ENCODE results near the gene COX7A2L. TPM values are rescaled to one million over a fixed set of nuclear protein-coding genes. Genes with fewer than 3 reads are reported as not detected.

COX7A2L gene
- total and polyA plus RNA-seq, 9 of the 15 experiments (the other 6 are each of a cell fraction or from before 2014, with no cell fraction given), result 118 to 481 (median 163) TPM

DNA sequence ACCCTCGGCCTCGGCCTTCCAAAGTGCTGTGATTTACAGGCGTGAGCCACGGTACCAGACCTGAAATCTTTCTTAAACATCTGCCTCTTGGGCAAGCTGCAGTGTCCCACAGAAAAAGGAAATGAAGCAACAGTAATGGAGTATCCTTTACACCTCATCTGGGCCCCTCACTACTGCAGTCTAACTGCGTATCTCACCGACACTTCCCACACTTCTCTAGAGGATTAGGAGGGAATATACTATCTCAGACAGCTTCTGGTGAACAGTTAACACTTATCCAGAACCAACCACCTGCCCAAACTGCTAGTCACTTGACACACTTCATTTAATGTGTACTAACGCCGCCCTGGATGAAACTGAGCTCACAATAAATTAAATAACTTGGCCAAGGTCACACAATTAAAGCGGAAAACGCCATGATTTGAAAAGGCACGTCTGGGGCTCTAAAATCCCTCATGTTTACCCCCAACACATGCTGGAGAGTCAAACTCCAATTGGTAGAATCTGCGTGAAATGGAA is 993 bp downstream of the COX7A2L start (continued):
- TF ChIP-seq CEBPG (CRISPR knock-in tag; IDR thresholded peaks at IDR 0.05) (peak; percentile 92), CEBPG (tag; conservative IDR thresholded peaks at IDR 0.05 in 1 of 2, IDR thresholded peaks at IDR 0.05 in 1 of 2) (peak; percentile 82 to 85), NCOA4 (IDR thresholded peaks at IDR 0.05; ENCODE audit: partially characterized antibody) (no peak), CREM (IDR thresholded peaks at IDR 0.05; ENCODE audit: low read depth) (peak; percentile 40), NFIC (IDR thresholded peaks at IDR 0.05) (peak; percentile 85), TAF9B (IDR thresholded peaks at IDR 0.05; ENCODE audit: partially characterized antibody) (no peak), POLR2AphosphoS5 (IDR thresholded peaks at IDR 0.05; ENCODE audit: control insufficient read depth, insufficient read depth, low read depth, low read length) (peak; percentile 94), MTA2 (IDR thresholded peaks at IDR 0.05; ENCODE audit: low read depth) (peak; percentile 81), ETV5 (CRISPR knock-in tag; IDR thresholded peaks at IDR 0.05; ENCODE audit: low read depth) (0 out of 2 replicates have a peak, but pooled peaks have one; percentile 26), FOXK2 (conservative IDR thresholded peaks at IDR 0.05 in 1 of 2, IDR thresholded peaks at IDR 0.05 in 1 of 2; ENCODE audit: low read depth in 2 of 2) (peak in 1 of 2 experiments; percentile 57; a peak in 1 of 4 replicates), TRIM24 (IDR thresholded peaks at IDR 0.05) (peak; percentile 90 to 93), SRF (CRISPR knock-in tag; IDR thresholded peaks at IDR 0.05) (peak in 1 of 2 experiments; percentile 46; a peak in 1 of 4 replicates), LEF1 (IDR thresholded peaks at IDR 0.05) (0 out of 2 replicates have a peak, but pooled peaks have one; percentile 59), KLF16 (IDR thresholded peaks at IDR 0.05) (peak; percentile 89), TAF7 (tag; IDR thresholded peaks at IDR 0.05) (peak; percentile 17; the same call in 1 of the 2 replicates)
- TF ChIP-seq, protein P1, sequence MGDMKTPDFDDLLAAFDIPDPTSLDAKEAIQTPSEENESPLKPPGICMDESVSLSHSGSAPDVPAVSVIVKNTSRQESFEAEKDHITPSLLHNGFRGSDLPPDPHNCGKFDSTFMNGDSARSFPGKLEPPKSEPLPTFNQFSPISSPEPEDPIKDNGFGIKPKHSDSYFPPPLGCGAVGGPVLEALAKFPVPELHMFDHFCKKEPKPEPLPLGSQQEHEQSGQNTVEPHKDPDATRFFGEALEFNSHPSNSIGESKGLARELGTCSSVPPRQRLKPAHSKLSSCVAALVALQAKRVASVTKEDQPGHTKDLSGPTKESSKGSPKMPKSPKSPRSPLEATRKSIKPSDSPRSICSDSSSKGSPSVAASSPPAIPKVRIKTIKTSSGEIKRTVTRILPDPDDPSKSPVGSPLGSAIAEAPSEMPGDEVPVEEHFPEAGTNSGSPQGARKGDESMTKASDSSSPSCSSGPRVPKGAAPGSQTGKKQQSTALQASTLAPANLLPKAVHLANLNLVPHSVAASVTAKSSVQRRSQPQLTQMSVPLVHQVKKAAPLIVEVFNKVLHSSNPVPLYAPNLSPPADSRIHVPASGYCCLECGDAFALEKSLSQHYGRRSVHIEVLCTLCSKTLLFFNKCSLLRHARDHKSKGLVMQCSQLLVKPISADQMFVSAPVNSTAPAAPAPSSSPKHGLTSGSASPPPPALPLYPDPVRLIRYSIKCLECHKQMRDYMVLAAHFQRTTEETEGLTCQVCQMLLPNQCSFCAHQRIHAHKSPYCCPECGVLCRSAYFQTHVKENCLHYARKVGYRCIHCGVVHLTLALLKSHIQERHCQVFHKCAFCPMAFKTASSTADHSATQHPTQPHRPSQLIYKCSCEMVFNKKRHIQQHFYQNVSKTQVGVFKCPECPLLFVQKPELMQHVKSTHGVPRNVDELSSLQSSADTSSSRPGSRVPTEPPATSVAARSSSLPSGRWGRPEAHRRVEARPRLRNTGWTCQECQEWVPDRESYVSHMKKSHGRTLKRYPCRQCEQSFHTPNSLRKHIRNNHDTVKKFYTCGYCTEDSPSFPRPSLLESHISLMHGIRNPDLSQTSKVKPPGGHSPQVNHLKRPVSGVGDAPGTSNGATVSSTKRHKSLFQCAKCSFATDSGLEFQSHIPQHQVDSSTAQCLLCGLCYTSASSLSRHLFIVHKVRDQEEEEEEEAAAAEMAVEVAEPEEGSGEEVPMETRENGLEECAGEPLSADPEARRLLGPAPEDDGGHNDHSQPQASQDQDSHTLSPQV (IDR thresholded peaks at IDR 0.05), result no peak
- TF ChIP-seq, protein P2, sequence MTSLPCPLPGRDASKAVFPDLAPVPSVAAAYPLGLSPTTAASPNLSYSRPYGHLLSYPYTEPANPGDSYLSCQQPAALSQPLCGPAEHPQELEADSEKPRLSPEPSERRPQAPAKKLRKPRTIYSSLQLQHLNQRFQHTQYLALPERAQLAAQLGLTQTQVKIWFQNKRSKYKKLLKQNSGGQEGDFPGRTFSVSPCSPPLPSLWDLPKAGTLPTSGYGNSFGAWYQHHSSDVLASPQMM (CRISPR knock-in tag; IDR thresholded peaks at IDR 0.05), result no peak
- TF ChIP-seq, protein P3, sequence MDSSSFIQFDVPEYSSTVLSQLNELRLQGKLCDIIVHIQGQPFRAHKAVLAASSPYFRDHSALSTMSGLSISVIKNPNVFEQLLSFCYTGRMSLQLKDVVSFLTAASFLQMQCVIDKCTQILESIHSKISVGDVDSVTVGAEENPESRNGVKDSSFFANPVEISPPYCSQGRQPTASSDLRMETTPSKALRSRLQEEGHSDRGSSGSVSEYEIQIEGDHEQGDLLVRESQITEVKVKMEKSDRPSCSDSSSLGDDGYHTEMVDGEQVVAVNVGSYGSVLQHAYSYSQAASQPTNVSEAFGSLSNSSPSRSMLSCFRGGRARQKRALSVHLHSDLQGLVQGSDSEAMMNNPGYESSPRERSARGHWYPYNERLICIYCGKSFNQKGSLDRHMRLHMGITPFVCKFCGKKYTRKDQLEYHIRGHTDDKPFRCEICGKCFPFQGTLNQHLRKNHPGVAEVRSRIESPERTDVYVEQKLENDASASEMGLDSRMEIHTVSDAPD (CRISPR knock-in tag; IDR thresholded peaks at IDR 0.05), result no peak
- TF ChIP-seq, protein P4, sequence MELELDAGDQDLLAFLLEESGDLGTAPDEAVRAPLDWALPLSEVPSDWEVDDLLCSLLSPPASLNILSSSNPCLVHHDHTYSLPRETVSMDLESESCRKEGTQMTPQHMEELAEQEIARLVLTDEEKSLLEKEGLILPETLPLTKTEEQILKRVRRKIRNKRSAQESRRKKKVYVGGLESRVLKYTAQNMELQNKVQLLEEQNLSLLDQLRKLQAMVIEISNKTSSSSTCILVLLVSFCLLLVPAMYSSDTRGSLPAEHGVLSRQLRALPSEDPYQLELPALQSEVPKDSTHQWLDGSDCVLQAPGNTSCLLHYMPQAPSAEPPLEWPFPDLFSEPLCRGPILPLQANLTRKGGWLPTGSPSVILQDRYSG (tag; conservative IDR thresholded peaks at IDR 0.05; ENCODE audit: low read depth), result peak; percentile 60
- TF ChIP-seq, protein P5, sequence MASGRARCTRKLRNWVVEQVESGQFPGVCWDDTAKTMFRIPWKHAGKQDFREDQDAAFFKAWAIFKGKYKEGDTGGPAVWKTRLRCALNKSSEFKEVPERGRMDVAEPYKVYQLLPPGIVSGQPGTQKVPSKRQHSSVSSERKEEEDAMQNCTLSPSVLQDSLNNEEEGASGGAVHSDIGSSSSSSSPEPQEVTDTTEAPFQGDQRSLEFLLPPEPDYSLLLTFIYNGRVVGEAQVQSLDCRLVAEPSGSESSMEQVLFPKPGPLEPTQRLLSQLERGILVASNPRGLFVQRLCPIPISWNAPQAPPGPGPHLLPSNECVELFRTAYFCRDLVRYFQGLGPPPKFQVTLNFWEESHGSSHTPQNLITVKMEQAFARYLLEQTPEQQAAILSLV (tag; IDR thresholded peaks at IDR 0.05), result peak; percentile 59; the same call in 1 of the 2 replicates
